GM21381 (cell line): Measurements from ENCODE around the gene CYP4A22.
"Not testable (repeated sequence)": the region's sequence is repeated elsewhere in the genome, so short reads cannot be mapped to it uniquely, and the experiment has no call there.

ENCODE experiments used
- ATAC-seq: cut with Tn5 transposase; IDR thresholded peaks from one replicate; pipeline ENCODE4 v1.9.1; 2021; ENCODE audit warnings: mild to moderate bottlenecking, moderate library complexity; ENCODE audit not compliant: unreplicated experiment

The CYP4A22 gene

GRCh38 chr1:47184090-47184821 is 47.0 kb downstream of the CYP4A22 start:
- no peak for ATAC-seq

GRCh38 chr1:47184822-47185677 is 47.8 kb downstream of the CYP4A22 start:
- ATAC-seq, result no peak

- ATAC-seq, result no peak
Observed at GRCh38 chr1:47186267-47187185, 49.3 kb downstream of the CYP4A22 start.

- ATAC-seq, result no peak
Observed at GRCh38 chr1:47187231-47187925, 50.1 kb downstream of the CYP4A22 start.

DNA sequence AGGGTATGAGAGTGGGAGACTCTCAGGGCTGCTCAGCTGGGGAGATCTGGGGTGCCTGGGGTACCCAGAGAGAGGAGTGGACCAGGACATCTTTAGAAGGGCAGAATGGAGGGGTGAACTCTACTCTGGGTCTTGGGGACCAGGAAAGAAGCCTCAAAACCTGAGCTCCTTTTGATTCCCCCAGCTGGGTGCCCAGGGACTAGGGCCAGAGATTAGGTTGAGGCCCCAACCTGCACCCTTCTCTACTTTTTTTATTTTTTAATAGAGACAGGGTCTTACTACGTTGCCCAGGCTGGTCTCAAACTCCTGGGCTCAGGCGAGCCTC is 50.6 kb downstream of the CYP4A22 start:
- ATAC-seq, result no peak

DNA sequence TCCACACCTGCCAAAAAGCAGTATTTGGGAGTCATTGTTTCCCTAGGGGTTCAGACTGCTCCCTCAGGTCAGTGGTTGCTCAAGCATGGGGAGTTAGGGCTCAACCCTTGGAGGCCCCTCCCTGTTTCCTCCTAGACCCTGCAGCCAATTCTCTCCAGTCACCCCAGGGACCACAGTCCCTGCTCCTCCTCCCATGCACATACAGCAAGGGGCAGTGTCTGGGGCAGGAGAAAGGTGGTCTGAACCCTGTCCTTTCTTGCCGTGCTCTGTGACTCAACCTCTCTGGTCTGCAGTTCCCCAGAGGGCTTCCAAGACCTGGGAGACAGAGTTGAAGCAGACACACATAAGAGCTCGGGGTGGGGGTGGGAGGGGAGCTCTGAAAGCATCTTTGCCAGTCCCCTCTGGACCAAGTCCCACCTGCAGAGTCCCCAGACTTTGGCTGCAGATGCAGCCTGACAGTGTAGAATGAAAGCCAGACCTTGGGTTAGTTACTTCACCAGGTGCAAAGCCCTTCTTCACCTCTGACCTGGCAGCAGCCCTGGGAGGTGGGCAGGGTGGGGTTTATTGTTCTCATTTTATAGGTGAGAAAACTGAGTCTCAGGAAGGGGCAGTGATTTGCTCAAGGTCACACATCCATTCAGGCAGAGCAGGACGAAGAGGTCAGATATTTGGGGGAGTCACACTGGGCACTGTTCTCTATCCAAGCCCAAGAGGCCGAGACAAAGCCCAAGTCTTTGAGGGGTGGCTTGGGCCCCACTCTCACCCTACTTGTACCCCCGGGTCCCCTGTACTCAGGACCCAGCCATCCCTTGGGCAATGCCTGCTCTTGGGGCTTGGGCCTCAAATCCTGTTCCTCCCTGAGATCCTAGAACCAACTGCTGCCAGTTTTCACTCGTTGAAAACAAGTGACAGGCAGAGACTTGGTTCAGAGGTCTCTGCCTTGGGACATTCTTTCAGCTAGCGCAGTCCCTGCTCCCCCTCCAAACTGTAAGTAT is 51.8 kb downstream of the CYP4A22 start:
- ATAC-seq, result no peak

DNA sequence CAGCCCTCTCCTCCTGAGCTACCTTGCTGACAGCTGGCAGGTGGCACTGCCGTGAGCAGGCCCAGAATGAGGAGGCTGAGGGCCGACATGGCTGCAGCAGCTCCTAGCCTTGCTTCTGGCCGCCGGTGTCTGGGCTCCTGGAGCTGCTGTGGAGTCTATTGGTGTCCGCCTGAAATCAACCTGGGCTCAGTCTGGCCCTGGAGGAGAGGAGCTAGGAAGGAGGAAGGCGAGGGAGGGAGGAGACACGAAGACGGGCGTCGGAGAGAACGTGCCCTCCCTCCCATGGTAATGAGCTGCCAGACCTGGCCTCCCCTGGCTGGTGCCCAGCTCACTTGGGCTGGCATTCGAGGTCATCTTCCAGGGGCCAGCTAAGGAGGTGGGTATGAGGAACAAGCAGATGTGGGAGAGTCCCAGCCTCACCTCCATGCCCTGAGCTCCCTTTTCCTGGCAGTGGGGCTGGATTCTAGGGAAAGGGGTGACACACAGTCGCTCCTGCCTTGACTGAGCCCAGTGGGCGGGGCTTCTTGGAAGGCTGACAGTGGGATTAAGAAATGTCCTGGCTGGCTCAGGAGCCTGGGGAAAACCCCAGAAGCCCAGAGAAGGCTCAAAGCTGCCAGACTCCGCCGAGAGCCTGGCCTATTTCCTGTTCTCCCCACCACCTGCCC is 52.7 kb downstream of the CYP4A22 start, which contains the start of gene PDZK1IP1:
Gene PDZK1IP1, minus strand, starts transcription at position 193 of the 665 bp plus-strand sequence. Its CDS starts 104 bp downstream, at position 89.
- ATAC-seq, result no peak

DNA sequence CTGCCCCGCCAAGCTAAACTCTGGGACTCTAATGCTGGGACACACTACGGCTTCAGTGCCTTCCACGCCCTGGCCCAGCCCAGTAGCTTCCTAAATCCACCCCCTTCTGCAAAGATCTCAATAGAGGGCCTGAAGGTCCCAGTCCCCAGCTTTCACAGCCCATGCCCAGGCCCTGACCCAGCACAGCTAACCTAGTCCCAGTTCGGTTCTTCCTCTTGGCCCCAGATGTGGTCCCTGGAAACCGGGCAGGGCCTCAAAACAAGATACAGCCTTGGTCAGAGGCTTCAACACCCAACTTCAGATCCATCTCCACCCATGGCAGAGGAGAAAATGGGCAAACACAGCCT is 53.2 kb downstream of the CYP4A22 start:
- ATAC-seq, result no peak

DNA sequence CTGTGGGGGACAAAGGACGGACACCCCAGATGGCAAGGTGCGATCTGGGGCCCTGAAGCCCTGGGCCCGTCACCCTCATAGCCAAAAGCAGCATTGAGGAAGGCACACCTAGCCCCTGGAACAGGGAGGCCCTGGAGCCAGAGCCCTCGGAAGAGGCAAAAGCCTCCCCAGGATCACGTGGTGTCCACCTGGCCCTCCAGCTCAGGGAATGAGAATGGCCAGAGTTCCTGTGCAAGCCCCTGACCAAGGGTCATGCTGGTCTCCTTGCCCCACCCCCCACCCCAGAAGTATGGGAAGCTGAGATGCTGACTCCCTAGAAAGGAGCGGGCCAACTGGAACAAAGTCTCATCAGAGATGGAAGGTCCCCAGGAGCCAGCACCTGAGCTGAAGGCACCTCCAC is 53.6 kb downstream of the CYP4A22 start:
- no peak for ATAC-seq

DNA sequence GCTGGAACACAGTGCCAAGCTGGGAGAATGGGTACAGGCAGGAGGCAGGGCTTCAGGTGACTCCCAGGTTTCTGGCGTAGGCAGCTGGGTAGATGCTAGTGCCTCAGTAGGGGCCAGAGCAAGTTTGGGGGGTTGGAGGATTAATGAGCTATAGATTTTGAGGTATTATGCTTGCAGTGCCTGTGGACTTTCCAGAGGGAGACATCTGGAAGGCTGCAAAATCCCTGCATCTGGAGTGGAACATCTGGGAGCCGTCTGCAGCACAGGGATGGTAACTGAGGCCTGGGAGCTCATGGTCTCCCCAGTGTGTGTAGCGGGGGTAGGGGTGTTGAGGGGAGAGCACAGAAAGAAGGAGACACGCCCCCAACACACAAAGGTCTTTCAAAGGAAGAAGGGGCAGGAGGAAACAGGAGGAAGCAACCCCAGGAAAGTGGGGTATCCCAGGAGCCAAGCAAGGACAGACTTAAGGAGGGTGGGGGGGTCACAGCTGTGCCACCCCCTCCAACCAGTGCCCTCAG is 54.8 kb downstream of the CYP4A22 start:
- no peak for ATAC-seq

DNA sequence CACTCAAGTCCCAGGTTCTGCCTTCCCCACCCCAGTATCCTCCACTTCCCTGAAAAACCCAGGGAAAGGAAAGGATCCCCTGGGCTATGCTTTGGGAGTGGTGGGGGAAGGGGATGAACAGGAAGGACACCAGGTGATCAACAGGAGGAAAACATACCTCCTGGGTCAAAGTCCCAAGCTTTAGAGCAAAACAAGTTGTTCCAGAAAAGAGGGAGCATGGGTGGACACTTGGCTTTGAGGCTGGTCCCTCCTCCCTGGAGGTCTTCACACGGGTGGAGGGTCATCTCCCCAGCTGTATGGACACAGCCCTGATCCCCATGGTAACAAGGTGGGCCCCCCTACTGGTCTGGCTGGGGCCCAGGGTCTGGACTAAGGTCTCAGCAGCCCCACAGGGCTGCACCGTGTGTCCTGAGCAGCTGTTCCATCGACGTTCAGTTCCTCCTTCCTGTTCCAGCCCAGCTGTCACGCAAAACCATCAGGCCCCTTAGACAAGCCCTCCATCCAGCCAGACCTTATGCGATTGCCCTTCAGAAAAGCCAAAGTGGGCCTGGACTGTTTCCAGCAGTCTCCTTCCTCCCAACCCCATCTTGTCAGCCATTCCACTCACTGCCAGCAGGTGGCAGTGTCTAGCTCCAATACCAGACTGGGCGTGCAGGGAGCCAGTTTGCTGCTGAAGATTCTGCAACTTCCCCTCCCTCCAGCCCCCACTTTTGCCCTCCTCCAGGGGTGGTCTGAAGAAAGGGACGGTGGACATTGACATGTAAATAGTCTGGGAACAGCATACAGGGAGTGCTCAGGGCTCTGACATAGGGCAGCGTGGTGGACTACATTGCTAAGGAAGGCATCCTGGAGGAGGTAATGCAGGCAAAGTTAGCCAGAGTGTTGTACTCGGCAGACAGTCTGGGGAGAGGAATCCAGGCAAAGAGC is 55.5 kb downstream of the CYP4A22 start:
- ATAC-seq, result peak; percentile 74

GRCh38 chr1:47193496-47193895 is 56.3 kb downstream of the CYP4A22 start:
- not testable (repeated sequence) for ATAC-seq

DNA sequence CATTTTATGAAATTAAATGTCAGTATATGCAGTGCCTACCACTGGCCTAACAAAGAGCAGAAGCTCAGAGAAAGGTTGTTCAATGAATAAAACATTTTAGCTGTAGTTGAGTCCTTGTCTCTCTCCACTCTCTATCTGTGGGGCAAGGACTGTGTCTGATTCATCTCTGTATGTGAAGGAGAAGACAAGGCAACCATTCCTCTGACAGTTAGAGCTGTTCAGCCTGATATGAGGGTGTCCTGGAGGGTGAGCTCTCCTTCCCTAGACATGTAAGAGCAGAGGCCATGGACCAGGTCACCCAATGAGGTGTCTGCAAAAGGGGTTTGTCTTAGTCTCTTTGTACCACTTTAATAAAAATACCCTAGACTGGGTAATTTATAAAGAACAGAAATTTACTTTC is 57.1 kb downstream of the CYP4A22 start:
- ATAC-seq, result no peak

GRCh38 chr1:47195981-47196380 is 58.7 kb downstream of the CYP4A22 start:
- ATAC-seq, result not testable (repeated sequence)

- no peak for ATAC-seq
Observed at GRCh38 chr1:47196622-47197021, 59.4 kb downstream of the CYP4A22 start.

DNA sequence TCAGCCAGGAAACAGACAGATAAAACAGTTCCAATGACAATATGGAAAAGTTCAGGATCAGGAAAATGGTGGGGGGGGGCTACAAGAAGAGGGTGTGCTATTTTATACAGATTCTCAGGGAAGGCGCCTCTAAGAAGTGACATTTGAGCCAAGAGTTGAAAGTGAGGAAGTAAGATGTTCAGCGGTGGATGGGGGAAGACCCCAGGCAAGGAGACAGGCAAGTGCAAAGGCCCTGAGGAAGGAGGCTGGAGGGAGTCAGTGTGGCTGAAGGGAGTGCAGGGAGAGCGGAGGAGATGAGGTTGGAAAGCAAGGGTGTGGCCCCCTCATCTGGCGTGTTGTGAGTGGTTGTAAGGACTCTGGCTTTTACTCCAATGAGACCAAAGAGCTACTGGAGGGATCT is 61.0 kb downstream of the CYP4A22 start:
- ATAC-seq, result no peak
